Activated CD8-positive, alpha-beta memory T cell treated with anti-CD3 and anti-CD28 coated beads, Interleukin-2, amount 50 U/mL, for 1 hour (primary cell): ENCODE data around the gene ROBO2.

Source experiments
- DNase-seq: peaks from one replicate; pipeline ENCODE4 v3.0.0-alpha.2; 2020; ENCODE audit errors: extremely low read depth

Gene ROBO2

GRCh38 chr3:77122652-77123051 is 82.8 kb downstream of the ROBO2 start:
- no peak for DNase-seq

DNA sequence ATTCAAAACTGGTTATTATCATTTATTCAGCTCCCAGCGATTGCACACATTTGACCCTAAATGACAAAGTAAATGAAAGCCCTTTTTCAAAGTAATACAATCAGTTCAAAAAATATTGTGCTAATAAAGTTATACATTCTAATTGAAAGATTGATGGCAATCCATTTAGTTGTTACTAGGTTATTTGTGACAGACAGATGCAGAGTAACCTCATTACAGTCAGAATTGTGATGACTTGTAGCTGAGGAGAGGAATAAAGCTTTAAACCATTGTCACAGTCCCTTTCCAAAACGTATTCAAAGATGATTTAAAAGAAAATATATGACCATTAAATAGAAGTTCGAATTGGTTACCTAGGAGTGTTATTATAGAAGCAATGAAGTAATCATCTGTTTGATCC is 86.1 kb downstream of the ROBO2 start:
- DNase-seq: no peak

- no peak for DNase-seq
These were observed 94.9 kb downstream of the ROBO2 start for GRCh38 chr3:77134769-77135168.

DNA sequence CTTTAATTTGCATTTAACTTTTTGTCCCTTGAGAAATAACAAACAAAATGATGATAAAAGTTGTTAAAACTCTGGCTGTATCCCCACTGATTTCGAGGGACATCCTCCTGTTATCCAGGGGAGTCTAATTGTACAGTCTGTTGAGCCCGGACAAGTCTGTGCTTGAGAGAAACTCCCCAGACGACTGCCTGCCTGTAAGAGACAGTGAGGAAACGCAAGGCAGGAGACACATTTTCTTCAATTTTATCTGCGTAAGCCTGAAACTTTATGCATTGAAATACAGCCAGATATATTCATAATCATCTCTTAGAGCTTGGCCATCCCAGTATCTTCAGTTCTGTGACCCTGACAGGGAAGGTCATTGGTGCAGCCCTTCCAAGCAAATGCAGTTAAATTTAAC is 97.7 kb downstream of the ROBO2 start:
- no peak for DNase-seq

- DNase-seq: no peak
These were observed 99.7 kb downstream of the ROBO2 start for GRCh38 chr3:77139624-77140023.

DNA sequence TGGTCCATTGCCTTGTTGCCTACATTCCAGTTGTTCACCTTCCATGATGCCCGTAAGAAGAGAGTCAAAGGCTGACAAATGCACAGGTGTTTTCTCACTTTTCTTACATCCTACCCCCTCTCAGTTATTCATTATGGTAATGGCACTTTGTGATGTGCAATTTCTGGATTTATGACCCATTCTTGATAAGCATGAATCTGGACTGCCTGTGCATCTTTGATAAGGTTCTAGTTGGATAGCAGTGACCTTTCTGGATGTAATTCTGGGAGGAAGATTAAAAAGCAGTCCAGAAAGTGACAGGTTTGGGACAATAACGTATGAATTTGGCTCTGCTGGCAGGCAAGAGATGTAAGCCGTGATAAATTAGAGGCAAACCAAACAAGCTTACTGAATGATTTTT is 101.5 kb downstream of the ROBO2 start:
- DNase-seq: no peak

- DNase-seq: no peak
These were observed 102.7 kb downstream of the ROBO2 start for GRCh38 chr3:77142578-77142977.

- no peak for DNase-seq
These were observed 106.1 kb downstream of the ROBO2 start for GRCh38 chr3:77146004-77146403.

DNA sequence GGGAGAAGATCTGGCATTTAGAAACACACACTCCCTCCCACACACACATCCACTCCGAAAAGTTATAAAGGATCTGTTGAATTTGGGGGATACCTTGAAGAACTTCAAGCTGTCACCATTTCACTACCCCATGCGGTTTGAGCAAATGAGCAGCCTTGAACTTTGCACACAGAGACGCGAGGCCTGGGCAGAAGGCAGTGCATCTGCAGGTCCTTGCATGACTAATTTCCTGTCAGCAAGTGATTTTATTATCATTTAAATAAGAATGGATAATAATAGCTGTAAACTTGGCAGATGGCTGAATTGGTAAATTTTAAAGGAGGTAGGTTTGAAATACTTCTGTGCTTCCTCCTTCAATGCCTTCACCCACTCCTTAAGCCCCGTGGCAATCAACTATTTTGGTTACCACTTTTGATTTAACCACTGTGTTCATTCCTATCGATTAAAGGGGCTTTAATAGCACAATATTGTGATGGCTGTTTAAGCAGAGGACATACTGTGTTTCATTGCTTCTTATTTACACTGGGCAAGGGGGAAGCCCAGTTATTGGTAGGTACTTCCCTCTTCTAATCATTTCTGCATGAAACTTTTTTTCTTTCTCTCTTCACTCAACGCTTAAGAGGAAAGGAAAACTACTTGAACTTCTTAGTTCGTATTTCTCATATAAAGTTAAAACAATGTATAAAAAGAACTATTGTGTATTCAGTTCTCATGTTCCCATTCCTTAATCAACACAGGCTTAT is 108.1 kb downstream of the ROBO2 start:
- DNase-seq: no peak

- DNase-seq: no peak
These were observed 109.5 kb downstream of the ROBO2 start for GRCh38 chr3:77149382-77149781.

DNA sequence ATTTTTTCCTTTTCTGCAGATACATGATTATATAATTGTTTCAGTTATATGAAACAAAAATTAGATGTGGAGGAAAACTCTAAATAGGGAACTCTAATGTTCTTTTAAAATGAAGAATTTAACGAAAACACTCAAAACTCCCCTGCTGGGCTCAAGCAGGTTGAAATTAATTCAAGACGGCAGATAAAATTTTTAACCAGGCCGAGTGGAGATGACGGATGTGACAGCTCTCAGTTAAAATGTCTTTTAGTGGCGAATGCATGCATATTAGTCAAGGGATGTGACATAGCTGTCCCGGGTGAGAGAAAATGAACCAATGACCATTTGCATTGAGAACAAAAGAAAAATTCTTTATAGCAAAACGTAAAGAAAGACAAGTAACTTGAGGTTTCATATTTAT is 110.1 kb downstream of the ROBO2 start:
- no peak for DNase-seq

GRCh38 chr3:77150759-77151158 is 110.9 kb downstream of the ROBO2 start:
- no peak for DNase-seq

GRCh38 chr3:77158730-77159581 is 119.1 kb downstream of the ROBO2 start:
- DNase-seq: no peak

- no peak for DNase-seq
These were observed 121.1 kb downstream of the ROBO2 start for GRCh38 chr3:77160931-77161497.

- DNase-seq: no peak
These were observed 129.9 kb downstream of the ROBO2 start for GRCh38 chr3:77169823-77170222.

DNA sequence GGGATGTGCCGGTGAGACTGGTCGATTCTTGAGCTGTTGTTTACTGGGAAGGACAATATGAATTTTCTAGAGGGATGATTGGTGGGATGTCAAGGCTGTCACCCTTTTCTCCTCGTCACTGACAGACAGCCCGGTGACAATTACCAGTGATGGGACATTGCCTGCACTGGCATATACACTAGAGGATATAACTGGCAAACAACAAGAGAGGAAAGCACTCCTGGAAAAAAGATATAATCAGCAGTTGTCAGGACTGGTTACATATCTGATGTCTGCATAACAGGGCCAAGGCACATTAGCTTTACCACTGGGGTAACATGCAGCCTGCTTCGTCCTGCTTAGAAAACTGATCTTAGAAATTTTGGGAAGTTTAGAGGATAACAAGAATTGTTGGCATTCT is 131.1 kb downstream of the ROBO2 start:
- DNase-seq: no peak

DNA sequence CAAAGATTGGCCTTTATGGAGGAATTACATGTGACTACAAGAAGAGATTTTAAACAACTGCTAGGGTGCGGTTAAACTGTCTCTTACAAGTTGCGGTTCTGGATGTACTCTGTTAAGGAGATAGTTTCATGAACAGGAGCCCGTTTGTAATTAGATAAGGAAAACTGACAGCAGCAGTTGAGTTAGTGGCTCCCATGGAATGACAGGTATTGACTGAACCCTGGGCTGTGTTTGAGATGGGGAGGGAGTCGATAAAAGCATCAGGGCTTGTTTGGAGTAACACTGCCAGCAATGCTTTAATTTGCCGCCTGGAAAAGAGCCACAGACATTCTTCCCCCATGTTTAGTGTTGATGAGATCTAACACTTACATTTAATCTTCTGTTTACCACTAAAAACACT is 139.9 kb downstream of the ROBO2 start:
- DNase-seq: no peak

DNA sequence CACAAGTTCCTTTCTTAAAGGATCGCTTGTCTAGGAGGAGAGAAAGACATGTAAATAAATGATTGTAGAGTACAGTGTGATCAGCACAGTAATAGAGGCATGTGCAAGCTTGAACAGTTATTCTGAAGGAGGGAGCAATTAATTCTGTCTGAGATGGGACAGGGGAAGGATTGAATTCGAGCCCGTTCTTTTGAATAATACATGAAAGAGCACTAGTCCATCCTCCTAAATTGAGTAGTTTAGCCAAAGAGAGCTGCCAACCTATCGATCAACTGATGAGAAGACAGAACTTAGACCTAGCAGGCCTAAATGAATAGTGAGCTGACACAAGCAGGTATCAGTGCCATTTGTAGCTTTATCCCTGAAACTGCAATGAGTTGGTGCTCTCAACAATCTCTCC is 142.4 kb downstream of the ROBO2 start:
- no peak for DNase-seq

DNA sequence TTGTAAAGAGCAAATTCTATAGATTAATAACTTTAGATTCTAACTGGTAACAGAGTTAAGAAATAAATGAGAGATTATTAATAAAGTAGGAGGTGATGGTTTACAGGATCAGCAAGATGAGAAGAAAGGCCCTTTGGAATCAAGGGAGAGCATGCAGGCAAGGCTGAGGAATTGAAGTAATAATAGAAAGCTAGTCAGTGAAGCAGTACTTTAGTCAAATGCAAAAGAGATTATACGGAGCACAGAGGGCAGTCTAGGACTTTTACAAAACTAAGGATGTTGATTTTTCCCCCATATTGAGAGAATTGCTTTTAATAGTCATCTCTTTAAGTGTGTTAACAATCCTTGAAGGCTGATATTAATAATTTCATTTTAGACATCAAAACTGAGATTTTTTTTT is 146.4 kb downstream of the ROBO2 start:
- DNase-seq: no peak

- no peak for DNase-seq
These were observed 146.8 kb downstream of the ROBO2 start for GRCh38 chr3:77186728-77187127.

DNA sequence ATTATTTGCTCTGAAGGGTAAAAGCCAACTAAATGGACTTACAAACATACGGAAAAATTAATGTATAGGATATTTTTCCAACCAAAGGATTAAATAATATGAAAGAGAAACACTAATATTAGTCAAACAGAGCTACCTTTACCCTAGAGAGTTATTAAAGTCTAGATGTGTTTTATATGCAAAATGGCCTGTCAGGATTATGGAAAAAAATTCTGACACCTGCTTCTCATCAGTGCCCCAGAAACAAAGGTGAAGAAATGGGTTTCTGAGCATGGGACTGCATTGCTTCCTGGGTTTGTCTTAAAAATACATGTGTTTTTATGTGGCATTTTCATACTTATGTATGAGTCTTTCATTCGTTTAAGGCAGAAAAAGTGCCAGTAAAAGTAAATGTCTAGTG is 148.3 kb downstream of the ROBO2 start:
- DNase-seq: no peak

- DNase-seq: no peak
These were observed 149.4 kb downstream of the ROBO2 start for GRCh38 chr3:77189258-77189657.

DNA sequence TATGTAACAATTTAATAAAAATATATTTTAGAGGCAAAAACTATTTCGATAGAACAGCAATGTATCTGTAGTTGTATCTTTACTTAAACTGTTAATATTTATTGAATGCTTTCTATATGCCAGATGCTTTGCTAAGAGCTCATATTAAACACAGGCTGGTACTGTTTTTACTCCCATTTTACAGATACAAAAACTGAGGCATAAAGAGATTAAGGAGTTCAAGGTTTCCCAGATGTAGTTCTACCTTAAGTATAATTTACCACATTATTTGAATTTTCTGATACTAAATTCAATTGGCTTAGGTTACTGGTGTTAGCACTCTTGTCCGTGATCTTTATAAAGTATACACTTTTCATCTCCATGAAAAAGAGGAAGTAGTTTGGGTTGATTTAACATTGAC is 149.8 kb downstream of the ROBO2 start:
- DNase-seq: no peak
